ENCODE data around the gene ZNF644. TPM values are rescaled to one million over a fixed set of nuclear protein-coding genes. Genes with fewer than 3 reads are reported as not detected.

ZNF644 gene
- total RNA-seq, 1 experiment from 2014 or later = 71.4 TPM

DNA sequence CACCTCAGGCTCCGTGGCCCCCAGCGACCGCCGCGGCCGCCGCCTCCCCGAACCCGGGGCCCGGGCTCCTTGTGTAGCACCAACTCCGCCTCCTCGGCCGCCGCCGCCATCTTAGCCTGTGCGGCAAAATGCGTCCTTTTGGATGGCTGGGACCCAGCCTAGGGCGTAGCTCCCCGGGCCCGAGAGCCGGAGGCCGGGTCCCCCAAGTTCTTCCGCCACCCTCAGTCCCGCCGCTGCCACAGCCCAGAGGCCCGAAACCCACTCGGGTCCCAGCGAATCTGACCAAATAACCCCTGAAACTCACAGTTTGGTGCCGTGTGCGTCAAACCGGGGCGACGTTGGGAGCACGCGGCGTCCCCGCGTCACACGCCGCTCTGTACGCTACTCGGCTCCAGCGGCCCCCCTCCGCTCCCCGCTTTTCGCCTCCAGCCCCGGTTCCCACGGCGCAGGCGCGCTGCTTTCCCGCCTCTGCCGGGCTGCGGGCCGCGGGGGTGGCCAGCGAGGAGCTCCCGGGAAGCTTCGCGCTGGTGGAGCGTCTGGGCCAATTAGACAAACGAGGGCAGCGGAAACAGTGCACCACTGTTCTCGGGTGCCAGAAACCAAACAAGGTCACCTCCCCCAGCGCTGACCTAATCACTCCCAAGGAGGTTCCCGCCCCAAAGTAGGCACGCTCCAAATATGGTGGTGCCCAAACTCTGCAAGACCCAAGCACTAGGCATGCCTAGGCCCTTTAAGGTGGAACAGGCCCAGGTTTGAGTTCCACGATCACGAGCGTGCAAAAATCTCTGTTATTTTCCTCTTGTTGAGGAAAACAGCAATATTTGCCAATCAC is at the start of gene ZNF644 (continued):
- TF ChIP-seq, protein P1, sequence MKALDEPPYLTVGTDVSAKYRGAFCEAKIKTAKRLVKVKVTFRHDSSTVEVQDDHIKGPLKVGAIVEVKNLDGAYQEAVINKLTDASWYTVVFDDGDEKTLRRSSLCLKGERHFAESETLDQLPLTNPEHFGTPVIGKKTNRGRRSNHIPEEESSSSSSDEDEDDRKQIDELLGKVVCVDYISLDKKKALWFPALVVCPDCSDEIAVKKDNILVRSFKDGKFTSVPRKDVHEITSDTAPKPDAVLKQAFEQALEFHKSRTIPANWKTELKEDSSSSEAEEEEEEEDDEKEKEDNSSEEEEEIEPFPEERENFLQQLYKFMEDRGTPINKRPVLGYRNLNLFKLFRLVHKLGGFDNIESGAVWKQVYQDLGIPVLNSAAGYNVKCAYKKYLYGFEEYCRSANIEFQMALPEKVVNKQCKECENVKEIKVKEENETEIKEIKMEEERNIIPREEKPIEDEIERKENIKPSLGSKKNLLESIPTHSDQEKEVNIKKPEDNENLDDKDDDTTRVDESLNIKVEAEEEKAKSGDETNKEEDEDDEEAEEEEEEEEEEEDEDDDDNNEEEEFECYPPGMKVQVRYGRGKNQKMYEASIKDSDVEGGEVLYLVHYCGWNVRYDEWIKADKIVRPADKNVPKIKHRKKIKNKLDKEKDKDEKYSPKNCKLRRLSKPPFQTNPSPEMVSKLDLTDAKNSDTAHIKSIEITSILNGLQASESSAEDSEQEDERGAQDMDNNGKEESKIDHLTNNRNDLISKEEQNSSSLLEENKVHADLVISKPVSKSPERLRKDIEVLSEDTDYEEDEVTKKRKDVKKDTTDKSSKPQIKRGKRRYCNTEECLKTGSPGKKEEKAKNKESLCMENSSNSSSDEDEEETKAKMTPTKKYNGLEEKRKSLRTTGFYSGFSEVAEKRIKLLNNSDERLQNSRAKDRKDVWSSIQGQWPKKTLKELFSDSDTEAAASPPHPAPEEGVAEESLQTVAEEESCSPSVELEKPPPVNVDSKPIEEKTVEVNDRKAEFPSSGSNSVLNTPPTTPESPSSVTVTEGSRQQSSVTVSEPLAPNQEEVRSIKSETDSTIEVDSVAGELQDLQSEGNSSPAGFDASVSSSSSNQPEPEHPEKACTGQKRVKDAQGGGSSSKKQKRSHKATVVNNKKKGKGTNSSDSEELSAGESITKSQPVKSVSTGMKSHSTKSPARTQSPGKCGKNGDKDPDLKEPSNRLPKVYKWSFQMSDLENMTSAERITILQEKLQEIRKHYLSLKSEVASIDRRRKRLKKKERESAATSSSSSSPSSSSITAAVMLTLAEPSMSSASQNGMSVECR (CRISPR knock-in tag; IDR thresholded peaks at IDR 0.05; ENCODE audit: borderline replicate concordance) = peak; percentile 88
- TF ChIP-seq, protein P2, sequence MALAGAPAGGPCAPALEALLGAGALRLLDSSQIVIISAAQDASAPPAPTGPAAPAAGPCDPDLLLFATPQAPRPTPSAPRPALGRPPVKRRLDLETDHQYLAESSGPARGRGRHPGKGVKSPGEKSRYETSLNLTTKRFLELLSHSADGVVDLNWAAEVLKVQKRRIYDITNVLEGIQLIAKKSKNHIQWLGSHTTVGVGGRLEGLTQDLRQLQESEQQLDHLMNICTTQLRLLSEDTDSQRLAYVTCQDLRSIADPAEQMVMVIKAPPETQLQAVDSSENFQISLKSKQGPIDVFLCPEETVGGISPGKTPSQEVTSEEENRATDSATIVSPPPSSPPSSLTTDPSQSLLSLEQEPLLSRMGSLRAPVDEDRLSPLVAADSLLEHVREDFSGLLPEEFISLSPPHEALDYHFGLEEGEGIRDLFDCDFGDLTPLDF (CRISPR knock-in tag; IDR thresholded peaks at IDR 0.05) = no peak; the same call in 1 of the 2 replicates
- TF ChIP-seq TEAD1 (CRISPR knock-in tag; IDR thresholded peaks at IDR 0.05) (no peak; the same call in 1 of the 2 replicates), ZNF219 (CRISPR knock-in tag; IDR thresholded peaks at IDR 0.05; ENCODE audit: borderline replicate concordance) (no peak), FOXP1 (CRISPR knock-in tag; IDR thresholded peaks at IDR 0.05; ENCODE audit: borderline replicate concordance) (peak; percentile 96; the same call in 1 of the 2 replicates), ATF1 (CRISPR knock-in tag; IDR thresholded peaks at IDR 0.05) (no peak), FOXJ3 (CRISPR knock-in tag; IDR thresholded peaks at IDR 0.05; ENCODE audit: borderline replicate concordance) (no peak), JUN (CRISPR knock-in tag; IDR thresholded peaks at IDR 0.05) (no peak), ZNF423 (CRISPR knock-in tag; IDR thresholded peaks at IDR 0.05) (no peak), TP53 (CRISPR knock-in tag; IDR thresholded peaks at IDR 0.05) (peak; percentile 94), ZBTB21 (CRISPR knock-in tag; IDR thresholded peaks at IDR 0.05; ENCODE audit: borderline replicate concordance) (peak; percentile 86; the same call in 1 of the 2 replicates), RORB (CRISPR knock-in tag; IDR thresholded peaks at IDR 0.05) (no peak), KAT7 (CRISPR knock-in tag; IDR thresholded peaks at IDR 0.05; ENCODE audit: borderline replicate concordance) (peak; percentile 66; the same call in 1 of the 2 replicates), ZNF317 (CRISPR knock-in tag; IDR thresholded peaks at IDR 0.05; ENCODE audit: borderline replicate concordance, low read depth) (no peak), ZNF121 (CRISPR knock-in tag; IDR thresholded peaks at IDR 0.05) (peak; percentile 87), IRF2 (CRISPR knock-in tag; IDR thresholded peaks at IDR 0.05; ENCODE audit: borderline replicate concordance, low read depth) (no peak)
- TF ChIP-seq, protein P3, sequence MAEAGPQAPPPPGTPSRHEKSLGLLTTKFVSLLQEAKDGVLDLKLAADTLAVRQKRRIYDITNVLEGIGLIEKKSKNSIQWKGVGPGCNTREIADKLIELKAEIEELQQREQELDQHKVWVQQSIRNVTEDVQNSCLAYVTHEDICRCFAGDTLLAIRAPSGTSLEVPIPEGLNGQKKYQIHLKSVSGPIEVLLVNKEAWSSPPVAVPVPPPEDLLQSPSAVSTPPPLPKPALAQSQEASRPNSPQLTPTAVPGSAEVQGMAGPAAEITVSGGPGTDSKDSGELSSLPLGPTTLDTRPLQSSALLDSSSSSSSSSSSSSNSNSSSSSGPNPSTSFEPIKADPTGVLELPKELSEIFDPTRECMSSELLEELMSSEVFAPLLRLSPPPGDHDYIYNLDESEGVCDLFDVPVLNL (CRISPR knock-in tag; IDR thresholded peaks at IDR 0.05; ENCODE audit: borderline replicate concordance, low read depth) = peak; percentile 91; the same call in 1 of the 2 replicates
- TF ChIP-seq, protein P4, sequence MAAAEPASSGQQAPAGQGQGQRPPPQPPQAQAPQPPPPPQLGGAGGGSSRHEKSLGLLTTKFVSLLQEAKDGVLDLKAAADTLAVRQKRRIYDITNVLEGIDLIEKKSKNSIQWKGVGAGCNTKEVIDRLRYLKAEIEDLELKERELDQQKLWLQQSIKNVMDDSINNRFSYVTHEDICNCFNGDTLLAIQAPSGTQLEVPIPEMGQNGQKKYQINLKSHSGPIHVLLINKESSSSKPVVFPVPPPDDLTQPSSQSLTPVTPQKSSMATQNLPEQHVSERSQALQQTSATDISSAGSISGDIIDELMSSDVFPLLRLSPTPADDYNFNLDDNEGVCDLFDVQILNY (CRISPR knock-in tag; IDR thresholded peaks at IDR 0.05) = peak; percentile 99
- TF ChIP-seq, protein P5, sequence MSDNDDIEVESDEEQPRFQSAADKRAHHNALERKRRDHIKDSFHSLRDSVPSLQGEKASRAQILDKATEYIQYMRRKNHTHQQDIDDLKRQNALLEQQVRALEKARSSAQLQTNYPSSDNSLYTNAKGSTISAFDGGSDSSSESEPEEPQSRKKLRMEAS (CRISPR knock-in tag; IDR thresholded peaks at IDR 0.05) = peak; percentile 95

Measured in WTC11 (cell line).